ENCODE results near the gene HNF1A. TPM values are rescaled to one million over a fixed set of nuclear protein-coding genes. Genes with fewer than 3 reads are reported as not detected.
A peak's percentile ranks its signal among the peaks of the same experiment; 100 is the strongest.

Gene HNF1A
- total and polyA plus RNA-seq, 9 of the 15 experiments (the other 6 are each of a cell fraction or from before 2014, with no cell fraction given) = not detected

- no peak for TF ChIP-seq FOXP4 (CRISPR knock-in tag; IDR thresholded peaks at IDR 0.05; ENCODE audit: borderline replicate concordance)
- no peak for TF ChIP-seq SIRT6 (IDR thresholded peaks at IDR 0.05; ENCODE audit: low read depth, low read length)
- peak; percentile 67; the same call in 1 of the 2 replicates for TF ChIP-seq CREB3L1 (IDR thresholded peaks at IDR 0.05; ENCODE audit: borderline replicate concordance, low read depth)
- TF ChIP-seq KLF1 (tag; IDR thresholded peaks at IDR 0.05) = no peak
- no peak for TF ChIP-seq SMARCE1 (IDR thresholded peaks at IDR 0.05)
- no peak for TF ChIP-seq ZNF347 (CRISPR knock-in tag; IDR thresholded peaks at IDR 0.05; ENCODE audit: low read depth)
- no peak for TF ChIP-seq HDAC3 (IDR thresholded peaks at IDR 0.05; ENCODE audit: borderline replicate concordance, partially characterized antibody)
- TF ChIP-seq SNIP1 (IDR thresholded peaks at IDR 0.05; ENCODE audit: low read depth) = no peak
- no peak for TF ChIP-seq MLLT1 (IDR thresholded peaks at IDR 0.05)
- TF ChIP-seq TRIM25 (IDR thresholded peaks at IDR 0.05; ENCODE audit: borderline replicate concordance) = no peak
- no peak for TF ChIP-seq SP2 (IDR thresholded peaks at IDR 0.05; ENCODE audit: extremely low read depth, low read depth, low read length, poor library complexity, severe bottlenecking)
- no peak for TF ChIP-seq ZNF174 (CRISPR knock-in tag; IDR thresholded peaks at IDR 0.05)
- no peak for TF ChIP-seq HMBOX1 (IDR thresholded peaks at IDR 0.05)
- peak; percentile 98 for TF ChIP-seq HCFC1 (IDR thresholded peaks at IDR 0.05; ENCODE audit: low read depth, low read length)
- TF ChIP-seq ZNF740 (CRISPR knock-in tag; IDR thresholded peaks at IDR 0.05) = no peak
- TF ChIP-seq ZNF740 (tag; IDR thresholded peaks at IDR 0.05) = no peak
- TF ChIP-seq CCAR2 (IDR thresholded peaks at IDR 0.05; ENCODE audit: low read depth, low read length) = no peak
Measured at GRCh38 chr12:121015825-121016766, 37.8 kb downstream of the HNF1A start, which contains the start of gene C12orf43 (continued).

All from K562 (cell line).